ENCODE results near the gene MYO19. TPM values are rescaled to one million over a fixed set of nuclear protein-coding genes. Genes with fewer than 3 reads are reported as not detected.

MYO19 gene
- total and polyA plus RNA-seq, 8 donors: 16.4 to 46.4 (median 28.3) TPM

GRCh38 chr17:36506831-36507230 lies 27.8 kb downstream of the MYO19 start:
- WGBS, 2 donors: 84 to 92% methylated on average over 11 of the region's 11 CpGs
- intact Hi-C loops (cut with DNase I): no loop called here
- Histone ChIP-seq H3K9me3 (no peaks in the 10 kb centered on the region), H3K36me3 (peaks cover 0 to 9% (median 3%) of the 10 kb centered on the region in 3 donors), H3K27ac (no peak overlapping the region), H3K4me3 (no peak overlapping the region), H3K27me3 (no peaks in the 10 kb centered on the region), H3K4me1 (no peaks in the 10 kb centered on the region)
- no peak for ATAC-seq
- FAIRE-seq: no peak
- DNase-seq: no peak
- TF ChIP-seq CTCF (IDR thresholded peaks at IDR 0.05): no peak

- DNase-seq: no peak
- H3K36me3 ChIP-seq: peaks cover 0 to 9% (median 3%) of the 10 kb centered on the region in 3 donors
- no peaks in the 10 kb centered on the region for H3K27me3 ChIP-seq
- no peak overlapping the region for H3K4me3 ChIP-seq
- H3K4me1 ChIP-seq: no peaks in the 10 kb centered on the region
- ATAC-seq: no peak
- intact Hi-C loops (cut with DNase I): no loop called here
- WGBS, 2 donors: 86 to 89% methylated on average over 6 of the region's 6 CpGs
- H3K9me3 ChIP-seq: no peaks in the 10 kb centered on the region
- TF ChIP-seq CTCF (IDR thresholded peaks at IDR 0.05): no peak
- FAIRE-seq: no peak
- H3K27ac ChIP-seq: no peak overlapping the region
These were observed 28.3 kb downstream of the MYO19 start for GRCh38 chr17:36506249-36506826.

GRCh38 chr17:36505171-36505570 lies 29.5 kb downstream of the MYO19 start:
- H3K27me3 ChIP-seq: no peaks in the 10 kb centered on the region
- 94 to 96% methylated on average over 8 of the region's 8 CpGs for WGBS, 2 donors
- no peak for TF ChIP-seq CTCF (IDR thresholded peaks at IDR 0.05)
- H3K27ac ChIP-seq: no peak overlapping the region
- intact Hi-C loops (cut with DNase I): no loop called here
- peaks cover 0 to 9% (median 3%) of the 10 kb centered on the region in 3 donors for H3K36me3 ChIP-seq
- FAIRE-seq (no peak), ATAC-seq (no peak), DNase-seq (no peak)
- H3K4me3 ChIP-seq: no peak overlapping the region
- no peaks in the 10 kb centered on the region for H3K9me3 ChIP-seq
- no peaks in the 10 kb centered on the region for H3K4me1 ChIP-seq

GRCh38 chr17:36504156-36504545 lies 30.5 kb downstream of the MYO19 start:
- Histone ChIP-seq H3K4me3 (no peak overlapping the region), H3K27ac (no peak overlapping the region), H3K4me1 (no peaks in the 10 kb centered on the region), H3K27me3 (no peaks in the 10 kb centered on the region), H3K36me3 (peaks cover 0 to 9% (median 3%) of the 10 kb centered on the region in 3 donors), H3K9me3 (no peaks in the 10 kb centered on the region)
- FAIRE-seq (no peak), DNase-seq (no peak), ATAC-seq (no peak)
- intact Hi-C loops (cut with DNase I): loop anchor here in 1 of 3 donors (5.0 kb wide), 1 partner anchor 553 kb away; no protein-coding TSS in a partner anchor
- TF ChIP-seq CTCF (IDR thresholded peaks at IDR 0.05): no peak
- WGBS, 2 donors: 96% methylated on average over 5 of the region's 5 CpGs

- Histone ChIP-seq H3K9me3 (no peaks in the 10 kb centered on the region), H3K27me3 (no peaks in the 10 kb centered on the region), H3K4me3 (no peak overlapping the region), H3K4me1 (no peaks in the 10 kb centered on the region), H3K27ac (no peak overlapping the region), H3K36me3 (peaks cover 0 to 13% (median 3%) of the 10 kb centered on the region in 3 donors)
- intact Hi-C loops (cut with DNase I): loop anchor here in 1 of 3 donors (5.0 kb wide), 1 partner anchor 554 kb away; no protein-coding TSS in a partner anchor
- DNase-seq (peak in 1 of 6 donors; percentile 25), FAIRE-seq (no peak), ATAC-seq (no peak)
- WGBS, 2 donors: 89 to 93% methylated on average over 7 of the region's 7 CpGs
- TF ChIP-seq CTCF (IDR thresholded peaks at IDR 0.05): no peak
These were observed 31.1 kb downstream of the MYO19 start for GRCh38 chr17:36503456-36504155.

Measured in pancreas (tissue), 10 donors.